22Rv1 (cell line): ENCODE data around the gene MBD1.

Source experiments
- CTCF ChIP-seq: fragments of 450-650 bp; IDR thresholded peaks from 2 replicates; pipeline ENCODE4 v1.5.1; 2017; ENCODE audit warnings: mild to moderate bottlenecking
- ZFX ChIP-seq: fragments of 450-650 bp; IDR thresholded peaks from 2 replicates; pipeline ENCODE4 v1.6.1; 2017; ENCODE audit warnings: antibody characterized with exemption, borderline replicate concordance

- TF ChIP-seq CTCF = no peak
- no peak for TF ChIP-seq ZFX
Observed at GRCh38 chr18:50232419-50232818, 48.9 kb downstream of the MBD1 start.
